HepG2 (cell line): Measurements from ENCODE around the gene ZNRD2. TPM values are rescaled to one million over a fixed set of nuclear protein-coding genes. Genes with fewer than 3 reads are reported as not detected.

Experiments used
- HOXA3 ChIP-seq: sonication (generic); formaldehyde crosslinking; IDR thresholded peaks from 2 replicates; pipeline ENCODE4 v1.5.0; 2020; ENCODE audit warnings: missing genetic modification reagents
- HOXA9 ChIP-seq: sonication (generic); formaldehyde crosslinking; IDR thresholded peaks from 2 replicates; pipeline ENCODE4 v1.8.1; 2022; ENCODE audit warnings: missing genetic modification reagents, mild to moderate bottlenecking, moderate library complexity, borderline replicate concordance
- KLF16 ChIP-seq, 2 experiments: sonication (generic) in 1 of 2; formaldehyde crosslinking in 1 of 2; IDR thresholded peaks; 2 replicates each; pipeline versions ENCODE4 v1.6.1 to v1.8.0; 2016 to 2023; ENCODE audit warnings: missing genetic modification reagents in 2 of 2, missing compliant biosample characterization in 1 of 2
- NBN ChIP-seq: fragments of 450-650 bp; conservative IDR thresholded peaks from 2 replicates; pipeline ENCODE4 v1.6.1; 2017
- NFATC3 ChIP-seq: sonication (generic); formaldehyde crosslinking; IDR thresholded peaks from 2 replicates; pipeline ENCODE4 v1.5.1; 2020; ENCODE audit warnings: mild to moderate bottlenecking, missing genetic modification reagents
- NFRKB ChIP-seq: fragments of 450-650 bp; IDR thresholded peaks from 2 replicates; pipeline ENCODE4 v1.6.1; 2017
- NR2F1 ChIP-seq, 2 experiments: fragments of 450-650 bp in 1 of 2; formaldehyde crosslinking in 1 of 2; IDR thresholded peaks; 2 replicates each; pipeline versions ENCODE4 v1.5.0 to v1.6.1; 2016 to 2020; ENCODE audit warnings: mild to moderate bottlenecking in 1 of 2, missing compliant biosample characterization in 1 of 2, missing genetic modification reagents in 1 of 2, moderate library complexity in 1 of 2
- SPEN ChIP-seq: sonication (generic); formaldehyde crosslinking; IDR thresholded peaks from 2 replicates; pipeline ENCODE4 v1.5.1; 2020; ENCODE audit warnings: low read depth, mild to moderate bottlenecking, missing genetic modification reagents
- THYN1 ChIP-seq: sonication (generic); formaldehyde crosslinking; IDR thresholded peaks from 2 replicates; pipeline ENCODE4 v1.8.1; 2023; ENCODE audit warnings: low read depth, mild to moderate bottlenecking, moderate library complexity, missing genetic modification reagents, borderline replicate concordance
- U2AF1 ChIP-seq: fragments of 200-400 bp; formaldehyde crosslinking; optimal IDR thresholded peaks from 2 replicates; pipeline ENCODE3; 2017; ENCODE audit warnings: mild to moderate bottlenecking, low read depth, low read length
- ZNF704 ChIP-seq: sonication (generic); formaldehyde crosslinking; IDR thresholded peaks from 2 replicates; pipeline ENCODE4 v1.8.1; 2023; ENCODE audit warnings: mild to moderate bottlenecking, inconsistent platforms, moderate library complexity, missing genetic modification reagents, borderline replicate concordance
- polyA plus RNA-seq, 8 experiments: library from polyadenylated mRNA; depleted of rRNA in 3 of 8; stranded (reverse) in 7 of 8; unstranded in 1 of 8; fragments of >200 nt; fragmentation: Illumina TruSeq in 4 of 8; extraction: Trizol in 4 of 8; gene quantifications; 2 replicates each; pipeline versions ENCODE4 v1.2.1 to v1.2.3, GENCODE V29; 2011 to 2016; ENCODE audit warnings: low read depth in 4 of 8, missing spikeins in 1 of 8, mixed read lengths in 1 of 8; ENCODE audit not compliant: insufficient read depth in 1 of 8
- total RNA-seq, 5 experiments: library from RNA; depleted of rRNA; stranded (reverse); fragments of >200 nt; fragmentation: Illumina TruSeq; extraction: Trizol; gene quantifications; 2 replicates each; pipeline ENCODE4 v1.2.3, GENCODE V29; 2016; ENCODE audit warnings: low read depth in 1 of 5
- TF ChIP-seq, protein P1 (sequence below): sonication (generic); formaldehyde crosslinking; IDR thresholded peaks from 2 replicates; pipeline ENCODE4 v1.5.0; 2020; ENCODE audit warnings: mild to moderate bottlenecking, missing genetic modification reagents, moderate library complexity
- TF ChIP-seq, protein P2 (sequence below): sonication (generic); formaldehyde crosslinking; IDR thresholded peaks from 2 replicates; pipeline ENCODE4; 2020; ENCODE audit warnings: missing genetic modification reagents, mild to moderate bottlenecking, borderline replicate concordance
- TF ChIP-seq, protein P3 (sequence below): sonication (generic); formaldehyde crosslinking; IDR thresholded peaks from 2 replicates; pipeline ENCODE4 v1.5.0; 2020; ENCODE audit warnings: mild to moderate bottlenecking, low read depth, missing genetic modification reagents, borderline replicate concordance
- TF ChIP-seq, protein P4 (sequence below): sonication (generic); formaldehyde crosslinking; IDR thresholded peaks from 2 replicates; pipeline ENCODE4 v1.5.0; 2020; ENCODE audit warnings: missing genetic modification reagents
- TF ChIP-seq, protein P5 (sequence below): sonication (generic); formaldehyde crosslinking; IDR thresholded peaks from 2 replicates; pipeline ENCODE4 v1.5.1; 2020; ENCODE audit warnings: missing genetic modification reagents, mild to moderate bottlenecking, borderline replicate concordance
- TF ChIP-seq, protein P6 (sequence below): sonication (generic); formaldehyde crosslinking; IDR thresholded peaks from 2 replicates; pipeline ENCODE4 v1.4.0; 2020; ENCODE audit warnings: missing genetic modification reagents, borderline replicate concordance

The ZNRD2 gene
- total and polyA plus RNA-seq, 2 of the 13 experiments (the other 11 are each of a cell fraction or from before 2014, with no cell fraction given), result 29.2 to 34.0 TPM

DNA sequence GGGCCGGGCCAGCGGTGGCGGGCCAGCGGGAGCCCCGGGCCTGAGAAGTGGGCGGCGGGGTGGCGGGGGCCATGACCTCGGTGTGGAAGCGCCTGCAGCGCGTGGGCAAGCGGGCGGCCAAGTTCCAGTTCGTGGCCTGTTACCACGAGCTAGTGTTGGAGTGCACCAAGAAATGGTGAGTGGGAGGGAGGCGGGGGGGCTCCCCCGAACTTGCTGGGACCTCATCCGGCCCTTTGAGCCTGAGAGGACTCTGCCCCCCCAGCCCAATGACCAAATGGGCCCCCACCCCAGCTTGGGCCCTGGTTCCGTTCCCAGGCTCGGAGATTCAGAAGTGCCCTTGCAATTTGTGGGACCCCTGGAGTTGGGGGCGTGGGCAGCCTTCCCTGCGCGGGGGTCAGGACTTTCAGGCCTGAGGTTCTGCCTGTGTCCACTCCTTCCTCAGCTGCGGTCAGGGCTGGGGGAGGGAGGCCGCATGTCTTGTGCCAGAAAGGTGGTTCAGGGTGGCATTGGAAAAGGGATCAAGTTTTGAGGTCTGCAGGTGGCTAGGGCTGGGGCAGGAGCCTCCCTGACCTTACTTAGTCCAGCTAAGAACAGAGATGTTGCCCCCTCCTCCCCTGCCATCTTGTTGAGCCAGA, 6.1 kb downstream of the ZNRD2 start (continued):
- TF ChIP-seq ZNF704 (CRISPR knock-in tag), result no peak
- no peak for TF ChIP-seq HOXA9 (CRISPR knock-in tag)
- TF ChIP-seq, protein P1, sequence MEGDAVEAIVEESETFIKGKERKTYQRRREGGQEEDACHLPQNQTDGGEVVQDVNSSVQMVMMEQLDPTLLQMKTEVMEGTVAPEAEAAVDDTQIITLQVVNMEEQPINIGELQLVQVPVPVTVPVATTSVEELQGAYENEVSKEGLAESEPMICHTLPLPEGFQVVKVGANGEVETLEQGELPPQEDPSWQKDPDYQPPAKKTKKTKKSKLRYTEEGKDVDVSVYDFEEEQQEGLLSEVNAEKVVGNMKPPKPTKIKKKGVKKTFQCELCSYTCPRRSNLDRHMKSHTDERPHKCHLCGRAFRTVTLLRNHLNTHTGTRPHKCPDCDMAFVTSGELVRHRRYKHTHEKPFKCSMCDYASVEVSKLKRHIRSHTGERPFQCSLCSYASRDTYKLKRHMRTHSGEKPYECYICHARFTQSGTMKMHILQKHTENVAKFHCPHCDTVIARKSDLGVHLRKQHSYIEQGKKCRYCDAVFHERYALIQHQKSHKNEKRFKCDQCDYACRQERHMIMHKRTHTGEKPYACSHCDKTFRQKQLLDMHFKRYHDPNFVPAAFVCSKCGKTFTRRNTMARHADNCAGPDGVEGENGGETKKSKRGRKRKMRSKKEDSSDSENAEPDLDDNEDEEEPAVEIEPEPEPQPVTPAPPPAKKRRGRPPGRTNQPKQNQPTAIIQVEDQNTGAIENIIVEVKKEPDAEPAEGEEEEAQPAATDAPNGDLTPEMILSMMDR (CRISPR knock-in tag), result no peak
- TF ChIP-seq THYN1 (CRISPR knock-in tag), result no peak
- no peak for TF ChIP-seq U2AF1
- 0 out of 2 replicates have a peak, but pooled peaks have one; percentile 47 for TF ChIP-seq NFATC3 (CRISPR knock-in tag)
- TF ChIP-seq, protein P2, sequence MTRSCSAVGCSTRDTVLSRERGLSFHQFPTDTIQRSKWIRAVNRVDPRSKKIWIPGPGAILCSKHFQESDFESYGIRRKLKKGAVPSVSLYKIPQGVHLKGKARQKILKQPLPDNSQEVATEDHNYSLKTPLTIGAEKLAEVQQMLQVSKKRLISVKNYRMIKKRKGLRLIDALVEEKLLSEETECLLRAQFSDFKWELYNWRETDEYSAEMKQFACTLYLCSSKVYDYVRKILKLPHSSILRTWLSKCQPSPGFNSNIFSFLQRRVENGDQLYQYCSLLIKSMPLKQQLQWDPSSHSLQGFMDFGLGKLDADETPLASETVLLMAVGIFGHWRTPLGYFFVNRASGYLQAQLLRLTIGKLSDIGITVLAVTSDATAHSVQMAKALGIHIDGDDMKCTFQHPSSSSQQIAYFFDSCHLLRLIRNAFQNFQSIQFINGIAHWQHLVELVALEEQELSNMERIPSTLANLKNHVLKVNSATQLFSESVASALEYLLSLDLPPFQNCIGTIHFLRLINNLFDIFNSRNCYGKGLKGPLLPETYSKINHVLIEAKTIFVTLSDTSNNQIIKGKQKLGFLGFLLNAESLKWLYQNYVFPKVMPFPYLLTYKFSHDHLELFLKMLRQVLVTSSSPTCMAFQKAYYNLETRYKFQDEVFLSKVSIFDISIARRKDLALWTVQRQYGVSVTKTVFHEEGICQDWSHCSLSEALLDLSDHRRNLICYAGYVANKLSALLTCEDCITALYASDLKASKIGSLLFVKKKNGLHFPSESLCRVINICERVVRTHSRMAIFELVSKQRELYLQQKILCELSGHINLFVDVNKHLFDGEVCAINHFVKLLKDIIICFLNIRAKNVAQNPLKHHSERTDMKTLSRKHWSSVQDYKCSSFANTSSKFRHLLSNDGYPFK (CRISPR knock-in tag), result 0 out of 2 replicates have a peak, but pooled peaks have one; percentile 23
- TF ChIP-seq NBN, result no peak
- TF ChIP-seq, protein P3, sequence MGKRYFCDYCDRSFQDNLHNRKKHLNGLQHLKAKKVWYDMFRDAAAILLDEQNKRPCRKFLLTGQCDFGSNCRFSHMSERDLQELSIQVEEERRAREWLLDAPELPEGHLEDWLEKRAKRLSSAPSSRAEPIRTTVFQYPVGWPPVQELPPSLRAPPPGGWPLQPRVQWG (CRISPR knock-in tag), result no peak
- TF ChIP-seq SPEN (CRISPR knock-in tag), result no peak; the same call in 1 of the 2 replicates
- TF ChIP-seq NR2F1 (CRISPR knock-in tag; IDR thresholded peaks at IDR 0.05), result no peak
- TF ChIP-seq, protein P4, sequence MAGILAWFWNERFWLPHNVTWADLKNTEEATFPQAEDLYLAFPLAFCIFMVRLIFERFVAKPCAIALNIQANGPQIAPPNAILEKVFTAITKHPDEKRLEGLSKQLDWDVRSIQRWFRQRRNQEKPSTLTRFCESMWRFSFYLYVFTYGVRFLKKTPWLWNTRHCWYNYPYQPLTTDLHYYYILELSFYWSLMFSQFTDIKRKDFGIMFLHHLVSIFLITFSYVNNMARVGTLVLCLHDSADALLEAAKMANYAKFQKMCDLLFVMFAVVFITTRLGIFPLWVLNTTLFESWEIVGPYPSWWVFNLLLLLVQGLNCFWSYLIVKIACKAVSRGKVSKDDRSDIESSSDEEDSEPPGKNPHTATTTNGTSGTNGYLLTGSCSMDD (CRISPR knock-in tag), result no peak
- no peak for TF ChIP-seq HOXA3 (CRISPR knock-in tag)
- no peak for TF ChIP-seq KLF16 (CRISPR knock-in tag; IDR thresholded peaks at IDR 0.05)
- no peak for TF ChIP-seq NFRKB
- TF ChIP-seq, protein P5, sequence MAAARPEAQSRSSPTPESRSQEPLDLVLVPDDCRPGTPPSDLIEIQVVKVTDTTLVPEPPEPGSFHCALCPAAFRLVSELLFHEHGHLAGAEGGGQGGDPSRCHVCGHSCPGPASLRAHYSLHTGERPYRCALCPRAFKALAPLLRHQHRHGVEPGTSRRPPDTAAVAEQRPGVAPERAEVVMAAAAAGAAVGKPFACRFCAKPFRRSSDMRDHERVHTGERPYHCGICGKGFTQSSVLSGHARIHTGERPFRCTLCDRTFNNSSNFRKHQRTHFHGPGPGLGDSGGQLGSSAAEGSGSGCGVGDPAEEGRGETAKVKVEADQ (CRISPR knock-in tag), result 0 out of 2 replicates have a peak, but pooled peaks have one; percentile 44
- TF ChIP-seq, protein P6, sequence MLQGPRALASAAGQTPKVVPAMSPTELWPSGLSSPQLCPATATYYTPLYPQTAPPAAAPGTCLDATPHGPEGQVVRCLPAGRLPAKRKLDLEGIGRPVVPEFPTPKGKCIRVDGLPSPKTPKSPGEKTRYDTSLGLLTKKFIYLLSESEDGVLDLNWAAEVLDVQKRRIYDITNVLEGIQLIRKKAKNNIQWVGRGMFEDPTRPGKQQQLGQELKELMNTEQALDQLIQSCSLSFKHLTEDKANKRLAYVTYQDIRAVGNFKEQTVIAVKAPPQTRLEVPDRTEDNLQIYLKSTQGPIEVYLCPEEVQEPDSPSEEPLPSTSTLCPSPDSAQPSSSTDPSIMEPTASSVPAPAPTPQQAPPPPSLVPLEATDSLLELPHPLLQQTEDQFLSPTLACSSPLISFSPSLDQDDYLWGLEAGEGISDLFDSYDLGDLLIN (CRISPR knock-in tag), result no peak
